AG10803 (cell line): ENCODE data around the gene CD69.

Experiments used
- DNase-seq: peaks from one replicate; pipeline ENCODE4 v3.0.0; 2010; ENCODE audit warnings: low read depth
- H3K4me3 ChIP-seq: 2 replicates; pipeline ENCODE4 v1.5.1; 2011; ENCODE audit warnings: mild to moderate bottlenecking, low read length, control low read depth
- TF ChIP-seq, protein P1 (sequence below): conservative IDR thresholded peaks from 2 replicates; pipeline ENCODE4 v1.5.1; 2011; ENCODE audit warnings: mild to moderate bottlenecking, low read length, control low read depth, inconsistent platforms

The CD69 gene

GRCh38 chr12:9755035-9755434 is 5.7 kb downstream of the CD69 start:
- DNase-seq = no peak
- TF ChIP-seq, protein P1, sequence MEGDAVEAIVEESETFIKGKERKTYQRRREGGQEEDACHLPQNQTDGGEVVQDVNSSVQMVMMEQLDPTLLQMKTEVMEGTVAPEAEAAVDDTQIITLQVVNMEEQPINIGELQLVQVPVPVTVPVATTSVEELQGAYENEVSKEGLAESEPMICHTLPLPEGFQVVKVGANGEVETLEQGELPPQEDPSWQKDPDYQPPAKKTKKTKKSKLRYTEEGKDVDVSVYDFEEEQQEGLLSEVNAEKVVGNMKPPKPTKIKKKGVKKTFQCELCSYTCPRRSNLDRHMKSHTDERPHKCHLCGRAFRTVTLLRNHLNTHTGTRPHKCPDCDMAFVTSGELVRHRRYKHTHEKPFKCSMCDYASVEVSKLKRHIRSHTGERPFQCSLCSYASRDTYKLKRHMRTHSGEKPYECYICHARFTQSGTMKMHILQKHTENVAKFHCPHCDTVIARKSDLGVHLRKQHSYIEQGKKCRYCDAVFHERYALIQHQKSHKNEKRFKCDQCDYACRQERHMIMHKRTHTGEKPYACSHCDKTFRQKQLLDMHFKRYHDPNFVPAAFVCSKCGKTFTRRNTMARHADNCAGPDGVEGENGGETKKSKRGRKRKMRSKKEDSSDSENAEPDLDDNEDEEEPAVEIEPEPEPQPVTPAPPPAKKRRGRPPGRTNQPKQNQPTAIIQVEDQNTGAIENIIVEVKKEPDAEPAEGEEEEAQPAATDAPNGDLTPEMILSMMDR = no peak
- H3K4me3 ChIP-seq = no peak overlapping the region

GRCh38 chr12:9754099-9754927 is 6.4 kb downstream of the CD69 start:
- TF ChIP-seq, protein P1 = no peak
- no peak for DNase-seq

DNA sequence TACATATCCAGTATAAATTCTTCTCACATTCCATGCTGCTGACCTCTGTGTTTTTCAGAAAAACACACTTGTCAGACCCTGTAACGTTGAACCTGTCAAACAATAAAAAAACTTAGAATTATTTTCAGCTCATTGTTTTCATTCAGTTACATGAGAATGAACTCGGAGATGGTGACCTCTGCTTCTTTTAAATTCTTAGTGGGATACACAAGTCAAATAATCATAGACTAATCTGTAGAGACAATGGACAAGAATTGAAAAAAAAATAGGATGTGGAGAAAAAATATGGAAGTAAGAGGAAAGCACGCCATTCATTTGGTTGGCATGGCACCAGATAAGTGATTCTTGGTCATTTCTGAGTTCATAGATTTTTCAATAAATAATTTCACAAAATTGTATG is 7.2 kb downstream of the CD69 start:
- TF ChIP-seq, protein P1 = no peak
- no peak overlapping the region for H3K4me3 ChIP-seq
- DNase-seq = no peak

More at GRCh38 chr12:9754099-9754927, 6.4 kb downstream of the CD69 start:
- H3K4me3 ChIP-seq = no peak overlapping the region

GRCh38 chr12:9753073-9753472 is 7.6 kb downstream of the CD69 start:
- TF ChIP-seq, protein P1 = no peak
- DNase-seq = no peak
- no peak overlapping the region for H3K4me3 ChIP-seq

DNA sequence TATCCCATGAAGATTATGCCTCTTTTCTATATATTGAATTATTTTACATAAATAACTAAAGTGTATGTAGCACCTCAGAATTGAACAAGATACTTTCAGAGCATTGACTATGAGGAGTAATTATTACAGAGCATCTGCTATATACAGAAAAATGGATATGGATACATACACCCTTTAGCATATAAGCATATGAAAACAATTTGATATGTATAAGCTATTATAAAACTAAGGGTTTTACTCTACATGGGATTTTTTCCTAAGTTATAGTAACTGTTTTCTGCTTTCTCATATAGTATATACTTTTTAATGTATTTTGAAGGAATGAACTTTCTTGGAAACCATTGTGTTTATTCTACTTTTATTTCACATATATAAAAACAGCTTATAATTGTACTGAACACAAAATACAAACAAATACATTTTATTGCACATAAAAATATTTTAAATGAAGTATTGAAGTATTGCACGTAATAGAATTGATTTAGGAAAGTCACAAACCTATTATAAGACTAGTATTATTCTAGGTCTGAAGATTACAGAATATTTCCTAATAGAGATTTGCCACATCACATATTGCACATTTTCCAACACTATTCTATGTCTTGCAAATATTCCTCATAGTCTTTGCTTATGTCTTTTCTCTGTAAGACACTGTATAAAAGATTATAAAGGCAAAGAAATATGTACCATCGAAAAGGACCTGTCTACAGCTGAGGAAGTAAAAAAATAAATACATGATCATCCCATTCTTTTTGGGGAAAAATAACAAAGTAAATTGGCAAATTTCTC is 8.4 kb downstream of the CD69 start:
- TF ChIP-seq, protein P1 = no peak
- no peak overlapping the region for H3K4me3 ChIP-seq
- DNase-seq = no peak

DNA sequence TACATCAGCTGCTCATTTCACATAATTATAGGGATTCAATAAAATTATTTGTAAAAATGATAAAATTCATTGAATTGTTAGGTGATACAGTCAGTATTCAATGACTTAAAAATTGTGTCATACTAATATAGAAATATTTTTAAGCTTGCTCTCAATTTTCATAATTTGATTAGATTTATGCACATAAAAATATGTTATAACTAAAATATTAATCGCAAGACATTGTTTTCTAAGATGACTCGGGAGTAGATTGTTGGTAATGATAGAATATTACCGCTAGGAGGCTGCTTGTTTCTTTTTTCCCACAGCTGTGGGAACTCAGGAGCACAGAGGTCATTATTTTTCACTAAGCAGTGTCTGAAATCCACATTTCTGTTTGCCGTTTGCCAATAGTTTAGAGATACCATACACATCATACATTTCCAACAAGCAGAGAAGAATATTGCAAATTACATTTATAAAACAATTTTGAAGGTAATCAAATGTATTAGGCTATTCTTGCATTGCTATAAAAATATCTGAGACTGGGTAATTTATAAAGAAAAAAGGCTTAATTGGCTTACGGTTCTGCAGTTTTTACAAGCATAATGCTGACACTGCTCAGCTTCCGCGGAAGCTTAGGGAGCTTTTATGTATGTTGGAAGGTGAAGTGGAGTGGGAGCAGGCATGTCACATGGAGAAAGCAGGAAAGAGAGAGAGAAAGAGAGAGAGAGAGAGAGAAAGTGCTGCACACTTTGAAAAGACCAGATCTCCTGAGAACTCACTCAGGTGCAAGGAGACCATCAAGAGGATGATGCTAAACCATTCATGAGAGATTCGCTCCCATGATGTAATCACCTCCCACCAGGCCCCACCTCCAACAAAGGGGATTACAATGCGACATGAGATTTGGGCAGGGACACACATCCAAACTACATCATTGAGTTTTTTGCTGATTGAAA is 9.2 kb downstream of the CD69 start:
- DNase-seq = peak; percentile 16
- TF ChIP-seq, protein P1 = peak; percentile 51
- H3K4me3 ChIP-seq = no peak overlapping the region
